Fibroblast of lung (primary cell): Measurements from ENCODE around the gene STAT5A. TPM values are rescaled to one million over a fixed set of nuclear protein-coding genes. Genes with fewer than 3 reads are reported as not detected.

Experiments
- polyA plus RNA-seq, 2 donors: library from polyadenylated mRNA; depleted of rRNA in 1 of 2; stranded (reverse) in 1 of 2; unstranded in 1 of 2; fragments of >200 nt; gene quantifications; 2 replicates each; pipeline ENCODE4 v1.2.1, GENCODE V29; 2011 to 2012; ENCODE audit warnings: missing spikeins in 1 of 2
- total RNA-seq: library from RNA; depleted of rRNA; stranded (reverse); fragments of >200 nt; gene quantifications from 2 replicates; pipeline ENCODE4 v1.2.1, GENCODE V29; 2014

The STAT5A gene
- total and polyA plus RNA-seq, 2 donors (not counting 1 experiment from before 2014, with no cell fraction given), result 6.9 to 28.4 TPM

Other genes starting within 250 kb of the STAT5A start
- 0.26 and 0.66 TPM in 2 replicates for gene C17orf113, start 237.9 kb upstream of the STAT5A start, total RNA-seq
- gene C17orf113, start 237.9 kb upstream of the STAT5A start, polyA plus RNA-seq, result 0.02 and 0.07 TPM in 2 replicates
- under 0.01 TPM in 1 of 2 replicates, not detected in the other for gene ZNF385C, start 190.0 kb upstream of the STAT5A start, total RNA-seq
- gene ZNF385C, start 190.0 kb upstream of the STAT5A start, polyA plus RNA-seq, result 0.03 TPM in 1 of 2 replicates, not detected in the other
- gene DHX58, start 175.8 kb upstream of the STAT5A start, total RNA-seq, result 12.3 and 18.3 TPM in 2 replicates
- 7.1 and 8.0 TPM in 2 replicates for gene DHX58, start 175.8 kb upstream of the STAT5A start, polyA plus RNA-seq
- 7.4 and 7.8 TPM in 2 replicates for gene KAT2A, start 167.1 kb upstream of the STAT5A start, total RNA-seq
- 9.1 and 11.8 TPM in 2 replicates for gene KAT2A, start 167.1 kb upstream of the STAT5A start, polyA plus RNA-seq
- gene HSPB9, start 165.7 kb upstream of the STAT5A start, total RNA-seq, result not detected in 2 replicates
- not detected in 2 replicates for gene HSPB9, start 165.7 kb upstream of the STAT5A start, polyA plus RNA-seq
- gene RAB5C, start 133.5 kb upstream of the STAT5A start, total RNA-seq, result 44.7 and 65.2 TPM in 2 replicates
- 162 and 197 TPM in 2 replicates for gene RAB5C, start 133.5 kb upstream of the STAT5A start, polyA plus RNA-seq
- gene KCNH4, start 107.4 kb upstream of the STAT5A start, total RNA-seq, result not detected in 2 replicates
- 0.01 and 0.03 TPM in 2 replicates for gene KCNH4, start 107.4 kb upstream of the STAT5A start, polyA plus RNA-seq
- not detected in 2 replicates for gene HCRT, start 103.0 kb upstream of the STAT5A start, total RNA-seq
- not detected in 2 replicates for gene HCRT, start 103.0 kb upstream of the STAT5A start, polyA plus RNA-seq
- 20.0 and 26.6 TPM in 2 replicates for gene GHDC, start 94.0 kb upstream of the STAT5A start, total RNA-seq
- 6.1 and 6.7 TPM in 2 replicates for gene GHDC, start 94.0 kb upstream of the STAT5A start, polyA plus RNA-seq
- 24.4 and 25.9 TPM in 2 replicates for gene STAT5B, start 12.1 kb upstream of the STAT5A start, total RNA-seq
- 18.0 and 29.6 TPM in 2 replicates for gene STAT5B, start 12.1 kb upstream of the STAT5A start, polyA plus RNA-seq
- 101 and 118 TPM in 2 replicates for gene STAT3, start 99.9 kb downstream of the STAT5A start, total RNA-seq
- 60.6 and 75.0 TPM in 2 replicates for gene STAT3, start 99.9 kb downstream of the STAT5A start, polyA plus RNA-seq
- 331 and 372 TPM in 2 replicates for gene CAVIN1, start 134.8 kb downstream of the STAT5A start, total RNA-seq
- 432 and 490 TPM in 2 replicates for gene CAVIN1, start 134.8 kb downstream of the STAT5A start, polyA plus RNA-seq
- 35.7 and 65.7 TPM in 2 replicates for gene ATP6V0A1, start 170.4 kb downstream of the STAT5A start, total RNA-seq
- gene ATP6V0A1, start 170.4 kb downstream of the STAT5A start, polyA plus RNA-seq, result 26.7 and 42.7 TPM in 2 replicates
- 22.3 and 31.9 TPM in 2 replicates for gene NAGLU, start 247.7 kb downstream of the STAT5A start, total RNA-seq
- 18.5 and 19.5 TPM in 2 replicates for gene NAGLU, start 247.7 kb downstream of the STAT5A start, polyA plus RNA-seq